ENCODE data around the gene CTU2.

Gene CTU2

DNA sequence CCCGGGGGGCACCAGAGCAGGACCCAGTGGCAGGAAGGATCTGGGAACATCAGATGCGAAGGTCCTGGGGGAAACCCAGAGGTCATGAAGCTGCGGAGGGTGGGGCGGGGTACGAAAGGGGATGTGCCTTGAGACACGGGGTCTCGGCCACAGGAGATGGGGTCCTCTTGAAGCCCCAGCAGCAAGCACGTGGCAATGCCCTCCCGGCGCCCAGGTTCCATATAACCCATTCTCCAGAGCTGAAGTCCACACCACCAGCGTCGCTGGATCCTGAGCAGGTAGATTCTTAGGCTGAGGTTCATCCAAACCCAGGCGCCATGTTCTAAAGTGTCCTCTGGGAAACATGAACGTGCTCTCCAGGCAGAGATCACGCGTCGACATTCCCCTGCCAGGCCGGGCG is 57.8 kb downstream of the CTU2 start:
- no peak for DNase-seq

DNA sequence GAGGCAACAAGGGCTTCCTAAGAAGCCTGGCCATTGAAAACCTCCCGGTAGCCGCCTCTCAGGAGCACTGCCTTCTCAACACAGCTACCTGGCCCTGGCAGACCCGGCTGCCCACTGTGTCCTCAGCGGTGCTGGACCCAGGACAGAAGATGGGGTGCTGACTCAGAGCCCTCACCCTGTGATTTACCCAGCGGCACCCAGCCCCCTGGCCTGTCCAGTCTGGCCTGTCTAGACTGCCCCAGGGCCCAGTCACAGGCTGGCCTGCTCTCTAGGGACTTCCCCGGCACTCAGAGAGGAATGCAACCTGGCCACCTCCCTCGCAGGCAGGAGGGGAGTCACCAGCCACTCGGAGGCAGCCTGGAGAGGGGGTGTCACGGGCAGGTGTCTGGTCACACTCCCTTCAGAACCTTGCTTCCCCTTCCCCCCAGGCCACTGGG is 58.6 kb downstream of the CTU2 start:
- no peak for DNase-seq

Measured in fibroblast of skin of right quadriceps (primary cell).